HCT116 (cell line): ENCODE results near the gene LARP4. TPM values are rescaled to one million over a fixed set of nuclear protein-coding genes. Genes with fewer than 3 reads are reported as not detected.

ENCODE experiments used
- ATAC-seq: fragments of 200-7000 bp; cut with Tn5 transposase; 2 replicates; pipeline ENCODE4 v1.9.1; 2020; ENCODE audit warnings: mild to moderate bottlenecking, moderate library complexity
- BruUV-seq: library from RNA; stranded (reverse); fragments of 400-500 nt; replicated peaks from 2 replicates; lab custom pipeline; 2021; lab: Mats Ljungman, UMichigan
- CTCF ChIA-PET: fragments of 300-600 bp; sonication (Branson Sonifier 250); formaldehyde crosslinking; loops from one replicate; lab custom pipeline; 2021; ENCODE audit warnings: antibody characterized with exemption; lab: Charles Lee
- POLR2A ChIA-PET: fragments of 300-600, 350-600 bp; sonication (Branson Sonifier 250); formaldehyde crosslinking; loops from one replicate; lab custom pipeline; 2021; ENCODE audit warnings: antibody characterized with exemption; lab: Charles Lee
- RAD21 ChIA-PET, 2 experiments: fragments of 300-600 bp; sonication (Branson Sonifier 250); formaldehyde crosslinking; loops; one replicate each; lab custom pipeline; 2023; ENCODE audit warnings: low total read pairs in 2 of 2; ENCODE audit not compliant: uncharacterized antibody in 2 of 2, unreplicated experiment in 2 of 2, low non-redundant PET in 1 of 2; lab: Charles Lee
- DNase-seq: peaks from one replicate; pipeline ENCODE4 v3.0.0-alpha.2; 2010; ENCODE audit warnings: low read depth, low spot score
- H2AFZ ChIP-seq: fragments of 200-600 bp; shearing (Covaris generic), sonication (generic); 2 replicates; pipeline ENCODE4 v1.6.1; 2017; ENCODE audit warnings: low read depth, mixed run types, mixed read lengths, antibody characterized with exemption, low read length; ENCODE audit not compliant: poor library complexity, severe bottlenecking
- H3K27ac ChIP-seq: 2 replicates; pipeline ENCODE4 v1.5.1; 2012; ENCODE audit warnings: low read depth, low read length
- H3K27me3 ChIP-seq: fragments of 200-600 bp; sonication (generic); 2 replicates; pipeline ENCODE4 v1.6.1; 2016; ENCODE audit warnings: mixed run types, low read length, mixed read lengths; ENCODE audit not compliant: insufficient read depth
- H3K36me3 ChIP-seq, 2 experiments: fragments of 200-500 bp in 1 of 2; fragments of 200-600 bp in 1 of 2; sonication (Bioruptor generic) in 1 of 2; sonication (generic) in 1 of 2; 2 replicates each; pipeline versions ENCODE4 v1.5.1 to v1.6.1; 2014 to 2016; ENCODE audit warnings: low read length in 2 of 2, inconsistent platforms in 1 of 2, mixed read lengths in 1 of 2, mixed run types in 1 of 2; ENCODE audit not compliant: insufficient read depth in 2 of 2, control insufficient read depth in 1 of 2
- H3K4me1 ChIP-seq, 2 experiments: fragments of 200-600 bp in 1 of 2; sonication (generic) in 1 of 2; 2 replicates each; pipeline versions ENCODE4 v1.5.1 to v1.6.1; 2012 to 2017; ENCODE audit warnings: low read length in 2 of 2, inconsistent platforms in 1 of 2, mild to moderate bottlenecking in 1 of 2, mixed read lengths in 1 of 2, mixed run types in 1 of 2, moderate library complexity in 1 of 2; ENCODE audit not compliant: insufficient read depth in 2 of 2, control insufficient read depth in 1 of 2
- H3K4me2 ChIP-seq: fragments of 200-600 bp; sonication (generic); 2 replicates; pipeline ENCODE4 v1.6.1; 2017; ENCODE audit warnings: mixed run types, low read length, mixed read lengths
- H3K4me3 ChIP-seq, 2 experiments: fragments of 200-600 bp in 1 of 2; sonication (generic) in 1 of 2; replicated peaks in 1 of 2; 2 replicates each; pipeline ENCODE4 v1.5.1; 2011 to 2016; ENCODE audit warnings: low read length in 2 of 2, control low read depth in 1 of 2, low read depth in 1 of 2, mild to moderate bottlenecking in 1 of 2, mixed read lengths in 1 of 2, mixed run types in 1 of 2
- H3K79me2 ChIP-seq: fragments of 200-600 bp; sonication (generic); 2 replicates; pipeline ENCODE4 v1.6.1; 2017; ENCODE audit warnings: mild to moderate bottlenecking, mixed run types, low read length, moderate library complexity, mixed read lengths; ENCODE audit not compliant: insufficient read depth
- H3K9ac ChIP-seq: fragments of 200-600 bp; sonication (generic); 2 replicates; pipeline ENCODE4 v1.6.1; 2016; ENCODE audit warnings: low read length, mixed read lengths
- H3K9me2 ChIP-seq: fragments of 200-600 bp; sonication (generic), shearing (Covaris generic); 2 replicates; pipeline ENCODE4 v1.6.1; 2017; ENCODE audit warnings: mixed run types, mild to moderate bottlenecking, moderate library complexity; ENCODE audit not compliant: insufficient read depth
- H3K9me3 ChIP-seq, 2 experiments: fragments of 200-500 bp in 1 of 2; fragments of 200-600 bp in 1 of 2; sonication (Bioruptor generic) in 1 of 2; sonication (generic) in 1 of 2; 2 replicates each; pipeline ENCODE4 v1.6.1; 2014 to 2017; ENCODE audit warnings: low read length in 2 of 2, mixed read lengths in 2 of 2, inconsistent platforms in 1 of 2, low read depth in 1 of 2, mild to moderate bottlenecking in 1 of 2, mixed run types in 1 of 2, moderate library complexity in 1 of 2; ENCODE audit not compliant: control insufficient read depth in 1 of 2, insufficient read depth in 1 of 2
- H4K20me1 ChIP-seq: fragments of 200-600 bp; sonication (generic), shearing (Covaris generic); 2 replicates; pipeline ENCODE4 v1.6.1; 2017; ENCODE audit warnings: mixed run types, mild to moderate bottlenecking, moderate library complexity; ENCODE audit not compliant: insufficient read depth
- ATF3 ChIP-seq: IDR thresholded peaks from 2 replicates; pipeline ENCODE4 v1.6.1; 2012
- EGR1 ChIP-seq: IDR thresholded peaks from 2 replicates; pipeline ENCODE4 v1.6.1; 2012; ENCODE audit warnings: low read depth
- ELF1 ChIP-seq: IDR thresholded peaks from 2 replicates; pipeline ENCODE4 v1.6.1; 2012; ENCODE audit warnings: low read depth, borderline replicate concordance
- EZH2phosphoT487 ChIP-seq: fragments of 200-600 bp; IDR thresholded peaks from 2 replicates; pipeline ENCODE4 v1.6.1; 2018; ENCODE audit warnings: antibody characterized with exemption, borderline replicate concordance
- REST ChIP-seq: IDR thresholded peaks from 2 replicates; pipeline ENCODE4 v1.6.1; 2012; ENCODE audit warnings: low read depth
- SP1 ChIP-seq: IDR thresholded peaks from 2 replicates; pipeline ENCODE4 v1.6.1; 2012; ENCODE audit warnings: low read depth
- SRF ChIP-seq: IDR thresholded peaks from 2 replicates; pipeline ENCODE4 v1.6.1; 2012; ENCODE audit warnings: low read depth
- YY1 ChIP-seq: IDR thresholded peaks from 2 replicates; pipeline ENCODE4 v1.6.1; 2011; ENCODE audit warnings: low read length, low read depth, moderate library complexity, mild to moderate bottlenecking; ENCODE audit not compliant: insufficient replicate concordance; ENCODE audit errors: extremely low read depth
- ZFX ChIP-seq: fragments of 450-650 bp; IDR thresholded peaks from 2 replicates; pipeline ENCODE4 v1.6.1; 2017
- ZNF274 ChIP-seq: fragments of 200-500 bp; sonication (Bioruptor generic); IDR thresholded peaks from 2 replicates; pipeline ENCODE4 v1.6.1; 2014; ENCODE audit warnings: mild to moderate bottlenecking, low read depth, low read length, inconsistent platforms
- intact Hi-C: fragments of 100-400 bp; cut with micrococcal nuclease; formaldehyde crosslinking; loops from 2 replicates; pipeline ENCODE4 v1.10.0; 2022
- total RNA-seq: library from RNA; stranded (reverse); gene quantifications from one replicate; pipeline ENCODE4 v1.2.1, GENCODE V29; 2021; ENCODE audit not compliant: unreplicated experiment

The LARP4 gene
- total RNA-seq, 1 experiment from 2014 or later = 76.3 TPM

- Histone ChIP-seq H3K4me2 (no peak overlapping the region), H3K27ac (no peak overlapping the region), H3K79me2 (peaks cover 85% of the 10 kb centered on the region)
- BruUV-seq = no TSS peak
- POLR2A ChIA-PET = no interaction called here
- intact Hi-C loops = no loop called here
- ATAC-seq = no peak
- TF ChIP-seq SRF (no peak), EGR1 (no peak), ATF3 (no peak), YY1 (no peak), ZFX (no peak), ZNF274 (no peak), REST (no peak), SP1 (no peak), ELF1 (no peak), EZH2phosphoT487 (no peak)
- TF ChIP-seq, all 23 proteins: peak for 0
- DNase-seq = no peak
- H2AFZ ChIP-seq = no peak overlapping the region
- no peak overlapping the region for H3K4me3 ChIP-seq
- RAD21 ChIA-PET = no interaction called here
- H3K36me3 ChIP-seq = no peaks in the 10 kb centered on the region
- CTCF ChIA-PET = interaction anchor here (0.7 kb wide), 1 partner anchor 427 kb away, joined by 3 read pairs; no protein-coding TSS in a partner anchor
- H3K9me2 ChIP-seq = no peaks in the 10 kb centered on the region
- H3K4me1 ChIP-seq = peaks cover 0 to 9% of the 10 kb centered on the region in 2 experiments; a peak in 2 of 4 replicates
- H3K9me3 ChIP-seq = no peaks in the 10 kb centered on the region
- H3K9ac ChIP-seq = no peak overlapping the region
- H4K20me1 ChIP-seq = no peaks in the 10 kb centered on the region
- H3K27me3 ChIP-seq = no peaks in the 10 kb centered on the region
Measured at GRCh38 chr12:50515587-50515986, 114.9 kb downstream of the LARP4 start.
